Subcutaneous adipose tissue (tissue), 4 donors: ENCODE results near the gene RBM24. TPM values are rescaled to one million over a fixed set of nuclear protein-coding genes. Genes with fewer than 3 reads are reported as not detected.

Experiments used
- CTCF ChIP-seq: fragments of 450-650 bp; IDR thresholded peaks from one replicate; pipeline ENCODE4 v1.5.1; 2016; ENCODE audit warnings: low read depth, mild to moderate bottlenecking, control low read depth, antibody characterized with exemption, moderate library complexity
- total RNA-seq, 4 donors: library from RNA; depleted of rRNA; stranded (reverse); fragments of >200 nt; gene quantifications; one replicate each; pipeline ENCODE4 v1.1.0, GENCODE V29; 2016

Gene RBM24
- total RNA-seq, 4 donors from 2014 or later = 0.34 to 4.1 (median 0.55) TPM

- TF ChIP-seq CTCF = no peak
Observed at GRCh38 chr6:17276766-17277165, 4.4 kb upstream of the RBM24 start.

- no peak for TF ChIP-seq CTCF
Observed at GRCh38 chr6:17277256-17277655, 3.9 kb upstream of the RBM24 start.

- TF ChIP-seq CTCF = no peak
Observed at GRCh38 chr6:17278289-17279063, 2.7 kb upstream of the RBM24 start.

- no peak for TF ChIP-seq CTCF
Observed at GRCh38 chr6:17280138-17280537, 1.0 kb upstream of the RBM24 start.

- TF ChIP-seq CTCF = no peak
Observed at GRCh38 chr6:17280552-17281090, 540 bp upstream of the RBM24 start.

GRCh38 chr6:17281497-17282481 is 628 bp downstream of the RBM24 start:
- TF ChIP-seq CTCF = no peak

GRCh38 chr6:17283074-17283473 is 1.9 kb downstream of the RBM24 start:
- TF ChIP-seq CTCF = no peak
